HG02870 (cell line): ENCODE results near the gene SMYD4.
"Not testable (repeated sequence)": the region's sequence is repeated elsewhere in the genome, so short reads cannot be mapped to it uniquely, and the experiment has no call there.

Experiments used
- ATAC-seq: cut with Tn5 transposase; IDR thresholded peaks from one replicate; pipeline ENCODE4 v1.9.1; 2021; ENCODE audit warnings: mild to moderate bottlenecking, moderate library complexity; ENCODE audit not compliant: unreplicated experiment

Gene SMYD4

DNA sequence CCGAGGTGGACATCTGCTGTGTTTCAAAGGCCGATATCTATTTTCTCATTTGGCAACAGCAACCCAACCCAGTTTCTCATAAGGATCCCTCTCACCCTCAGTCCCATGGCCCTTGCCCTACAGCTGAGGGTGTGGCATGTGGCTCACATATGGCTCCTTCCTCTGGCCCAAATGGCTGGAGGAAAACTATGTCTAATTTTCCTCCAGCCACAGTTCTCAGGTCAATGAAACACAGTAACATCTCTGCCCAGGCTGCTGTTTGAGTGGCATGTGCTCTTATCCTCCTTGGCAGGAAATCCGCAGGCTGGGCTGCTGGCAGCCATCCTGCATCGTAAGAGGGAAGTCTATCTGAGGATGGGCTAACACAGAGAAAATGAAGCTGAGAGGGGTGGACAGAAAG lies 43.8 kb downstream of the SMYD4 start:
- ATAC-seq = no peak

DNA sequence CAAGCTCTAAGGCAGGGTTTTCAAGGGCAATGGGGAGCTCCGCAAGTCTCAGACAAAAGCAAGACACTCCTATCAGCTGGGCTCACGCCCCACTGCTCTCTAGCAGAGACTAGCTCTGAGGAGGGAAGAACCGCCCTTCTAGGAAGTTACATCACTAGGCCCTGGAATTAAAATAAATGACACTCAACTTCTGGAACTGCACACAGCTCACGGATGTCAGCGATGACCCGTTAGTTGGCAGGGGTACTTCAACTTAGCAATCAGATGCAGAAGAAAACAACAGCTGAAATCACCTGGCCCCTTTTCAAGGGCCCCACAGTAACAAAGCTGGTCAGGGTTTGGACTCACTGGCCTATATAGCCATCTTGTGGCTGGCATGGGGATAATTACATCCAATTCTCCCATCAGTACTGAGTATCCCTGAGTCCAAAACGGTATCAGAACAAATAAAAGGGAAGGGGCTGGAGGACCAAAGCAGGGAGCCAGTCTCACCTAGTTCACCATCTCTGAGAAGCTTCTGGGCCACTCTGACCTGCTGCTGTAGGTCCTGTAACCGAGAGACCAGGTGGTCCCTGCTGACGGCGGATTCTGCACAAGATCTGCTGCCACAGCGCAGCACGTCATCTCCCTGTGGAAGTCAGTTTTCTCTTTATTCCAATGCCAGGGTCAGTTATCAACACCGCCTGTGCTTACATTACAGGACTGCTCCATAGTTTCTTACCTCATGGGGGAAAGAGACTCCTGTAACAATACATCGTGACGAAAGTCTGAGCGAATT lies 45.7 kb downstream of the SMYD4 start:
- no peak for ATAC-seq

DNA sequence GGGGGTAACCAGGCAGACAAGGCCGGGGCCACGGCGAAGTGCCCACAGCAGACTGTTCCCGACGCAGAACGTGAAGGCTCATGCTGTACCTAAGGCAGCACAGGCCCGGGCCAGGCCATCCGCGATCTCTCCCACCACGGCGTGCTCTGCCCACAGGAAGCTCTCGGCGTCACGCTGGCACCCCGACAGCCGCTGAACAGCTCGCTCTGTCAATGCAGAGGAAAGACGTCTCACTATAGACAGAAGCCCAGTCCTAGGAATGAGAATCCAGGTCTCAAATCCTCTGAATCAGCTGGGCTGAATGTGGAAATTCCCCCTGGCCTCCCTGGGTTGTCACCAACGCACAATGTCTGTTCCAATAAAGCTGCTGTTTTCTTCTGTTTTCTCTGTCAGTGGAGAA lies 46.4 kb downstream of the SMYD4 start:
- ATAC-seq = no peak

DNA sequence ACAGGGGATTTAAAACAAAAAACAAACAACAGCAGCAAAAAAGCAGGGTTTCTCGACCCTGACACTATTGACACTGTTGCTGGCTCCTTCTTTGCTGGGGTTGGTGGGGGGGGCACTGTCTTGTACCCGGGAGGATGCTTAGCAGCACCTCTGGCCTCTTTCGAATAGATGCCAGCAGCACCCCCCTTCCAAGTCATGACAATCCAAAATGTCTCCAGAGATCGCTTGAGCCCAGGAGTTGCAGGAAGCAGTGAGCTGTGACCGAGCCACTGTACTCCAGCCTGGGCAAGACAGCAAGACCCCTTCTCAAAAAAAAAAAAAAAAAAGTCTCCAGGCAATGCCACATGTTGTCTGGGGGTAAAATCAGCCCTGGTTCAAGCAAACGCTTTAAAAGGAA lies 47.5 kb downstream of the SMYD4 start:
- ATAC-seq = no peak

DNA sequence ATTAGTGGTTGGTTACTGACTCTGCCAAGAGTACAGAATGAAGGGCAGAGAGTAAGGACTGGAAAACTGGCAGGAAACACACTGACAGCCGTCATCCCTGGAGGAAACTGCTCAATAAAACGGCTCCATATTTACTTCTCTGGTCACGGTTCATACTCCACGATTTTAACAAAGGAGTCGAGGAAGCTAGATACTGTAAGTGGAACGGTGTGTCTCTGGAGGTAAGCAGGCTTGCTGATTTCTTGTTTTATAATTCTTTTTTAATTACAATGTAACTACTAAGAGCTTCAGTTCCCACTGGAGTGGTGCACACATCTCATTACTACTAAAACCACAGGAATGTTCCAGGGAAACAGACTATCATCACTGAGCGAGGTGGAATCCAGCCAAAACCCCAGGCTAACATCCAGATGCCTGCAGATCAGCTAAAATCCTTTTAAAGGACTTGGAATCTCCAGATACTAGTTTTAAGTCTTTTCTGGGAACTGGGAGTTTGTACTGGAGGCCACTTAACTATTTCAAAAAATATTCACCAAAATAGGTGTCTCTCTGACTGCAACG lies 50.1 kb downstream of the SMYD4 start:
- no peak for ATAC-seq

DNA sequence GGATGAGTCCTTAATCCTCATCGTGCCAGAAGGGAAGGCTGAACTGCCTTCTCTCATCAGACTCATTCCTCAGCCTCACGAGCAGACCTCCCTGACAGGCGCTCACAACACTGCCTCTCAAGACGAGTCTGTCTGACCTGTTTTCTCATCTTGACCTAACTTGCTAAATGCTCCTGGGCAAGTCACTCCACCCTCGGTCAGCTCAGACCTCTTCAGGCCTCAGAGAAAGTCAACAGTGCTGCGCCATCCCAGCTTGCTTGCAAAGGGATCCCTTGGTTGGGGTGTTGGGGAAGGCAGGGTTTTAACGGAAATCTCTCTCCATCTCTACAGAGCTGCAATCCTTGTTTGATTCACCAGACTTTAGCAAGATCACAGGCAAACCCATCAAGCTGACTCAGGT lies 52.8 kb downstream of the SMYD4 start:
- ATAC-seq = no peak

DNA sequence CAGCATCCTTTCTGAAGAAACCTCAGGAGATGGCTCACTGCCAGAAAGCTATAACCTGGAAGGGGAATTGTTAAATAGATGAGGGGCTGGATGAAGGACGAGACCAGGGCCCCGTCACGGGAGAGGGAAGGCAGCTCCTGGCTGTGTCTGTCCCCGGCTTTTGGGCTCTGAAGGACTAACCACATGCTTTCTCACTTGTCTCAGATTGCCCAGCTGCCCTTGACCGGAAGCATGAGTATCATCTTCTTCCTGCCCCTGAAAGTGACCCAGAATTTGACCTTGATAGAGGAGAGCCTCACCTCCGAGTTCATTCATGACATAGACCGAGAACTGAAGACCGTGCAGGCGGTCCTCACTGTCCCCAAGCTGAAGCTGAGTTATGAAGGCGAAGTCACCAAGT lies 53.4 kb downstream of the SMYD4 start:
- ATAC-seq = no peak

DNA sequence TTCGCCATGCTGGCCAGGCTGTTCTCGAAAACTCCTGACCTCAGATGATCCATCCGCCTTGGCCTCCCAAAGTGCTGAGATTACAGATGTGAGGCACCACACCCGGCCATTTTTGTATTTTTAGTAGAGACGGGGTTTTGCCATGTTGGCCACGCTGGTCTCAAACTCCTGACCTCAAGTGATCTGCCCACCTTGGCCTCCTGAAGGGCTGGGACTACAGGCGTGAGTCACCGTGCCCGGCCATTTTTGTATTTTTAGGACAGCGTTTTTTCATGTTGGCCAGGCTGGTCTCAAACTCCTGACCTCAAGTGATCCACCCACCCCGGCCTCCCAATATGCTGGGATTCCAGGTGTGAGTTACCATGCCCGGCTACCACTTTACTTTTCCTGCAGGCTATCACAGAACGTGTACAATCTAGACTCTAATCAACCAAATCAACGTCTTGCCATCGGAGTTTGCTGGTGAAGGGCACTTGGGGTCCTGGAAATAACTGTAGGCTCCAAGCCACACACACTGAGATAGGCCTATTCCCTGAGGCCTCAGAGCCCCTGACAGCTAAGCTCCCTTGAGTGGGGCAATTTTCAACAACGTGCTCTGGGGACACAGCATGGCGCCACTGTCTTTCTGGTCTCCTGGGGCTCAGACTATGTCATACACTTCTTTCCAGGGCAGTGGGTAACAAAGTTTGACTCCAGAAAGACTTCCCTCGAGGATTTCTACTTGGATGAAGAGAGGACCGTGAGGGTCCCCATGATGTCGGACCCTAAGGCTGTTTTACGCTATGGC lies 55.1 kb downstream of the SMYD4 start:
- ATAC-seq = no peak

DNA sequence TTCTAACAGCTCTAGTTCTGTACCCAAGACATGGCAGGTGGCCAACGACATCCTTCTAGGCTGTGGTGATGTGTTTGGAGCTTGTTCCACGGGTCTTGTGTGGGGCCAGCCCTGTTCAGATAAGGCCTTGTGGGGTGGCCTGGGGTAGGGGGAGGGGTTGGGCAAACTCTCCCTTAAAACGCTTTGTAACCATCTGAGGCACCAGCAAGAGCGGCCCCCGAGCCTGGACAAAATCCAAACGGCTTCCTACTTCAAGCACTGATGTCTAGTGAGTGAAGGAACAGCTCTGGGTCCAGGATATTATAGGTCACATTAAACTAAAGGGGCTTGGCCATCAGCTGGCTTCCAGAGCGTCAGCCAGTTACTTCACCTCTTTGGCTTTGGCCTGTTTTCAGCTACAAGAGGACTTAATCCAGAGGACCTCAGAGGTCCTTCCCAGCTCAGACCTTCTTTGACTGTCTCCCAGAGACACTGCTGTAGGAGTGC lies 56.0 kb downstream of the SMYD4 start:
- ATAC-seq = no peak

DNA sequence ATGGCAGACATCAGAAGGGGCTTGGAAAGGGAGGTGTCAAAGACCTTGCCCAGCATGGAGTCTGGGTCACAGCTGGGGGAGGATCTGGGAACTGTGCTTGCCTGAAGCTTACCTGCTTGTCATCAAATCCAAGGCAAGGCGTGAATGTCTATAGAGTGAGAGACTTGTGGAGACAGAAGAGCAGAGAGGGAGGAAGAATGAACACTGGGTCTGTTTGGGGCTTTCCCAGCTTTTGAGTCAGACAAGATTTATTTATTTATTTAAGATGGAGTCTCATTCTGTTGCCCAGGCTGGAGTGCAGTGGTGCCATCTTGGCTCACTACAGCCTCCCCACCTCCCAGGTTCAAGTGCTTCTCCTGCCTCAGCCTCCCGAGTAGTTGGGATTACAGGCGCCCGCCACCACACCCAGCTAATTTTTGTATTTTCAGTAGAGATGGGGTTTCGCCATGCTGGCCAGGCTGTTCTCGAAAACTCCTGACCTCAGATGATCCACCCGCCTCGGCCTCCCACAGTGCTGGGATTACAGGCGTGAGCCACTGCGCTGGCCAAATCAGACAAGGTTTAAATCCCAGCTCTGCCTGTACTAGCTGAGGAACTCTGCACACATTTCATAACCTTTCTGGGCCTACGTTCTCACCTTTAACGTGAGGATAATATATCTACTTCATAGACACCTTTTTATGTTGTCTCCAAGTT lies 56.6 kb downstream of the SMYD4 start:
- not testable (repeated sequence) for ATAC-seq

DNA sequence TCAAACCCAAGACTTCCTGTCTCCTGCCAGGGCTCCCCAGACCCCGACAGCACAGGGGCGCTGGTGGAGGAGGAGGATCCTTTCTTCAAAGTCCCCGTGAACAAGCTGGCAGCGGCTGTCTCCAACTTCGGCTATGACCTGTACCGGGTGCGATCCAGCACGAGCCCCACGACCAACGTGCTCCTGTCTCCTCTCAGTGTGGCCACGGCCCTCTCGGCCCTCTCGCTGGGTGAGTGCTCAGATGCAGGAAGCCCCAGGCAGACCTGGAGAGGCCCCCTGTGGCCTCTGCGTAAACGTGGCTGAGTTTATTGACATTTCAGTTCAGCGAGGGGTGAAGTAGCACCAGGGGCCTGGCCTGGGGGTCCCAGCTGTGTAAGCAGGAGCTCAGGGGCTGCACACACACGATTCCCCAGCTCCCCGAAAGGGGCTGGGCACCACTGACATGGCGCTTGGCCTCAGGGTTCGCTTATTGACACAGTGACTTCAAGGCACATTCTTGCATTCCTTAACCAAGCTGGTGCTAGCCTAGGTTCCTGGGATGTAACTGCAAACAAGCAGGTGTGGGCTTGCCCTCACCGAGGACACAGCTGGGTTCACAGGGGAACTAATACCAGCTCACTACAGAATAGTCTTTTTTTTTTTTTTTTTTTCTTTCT lies 59.8 kb downstream of the SMYD4 start:
- ATAC-seq = no peak

DNA sequence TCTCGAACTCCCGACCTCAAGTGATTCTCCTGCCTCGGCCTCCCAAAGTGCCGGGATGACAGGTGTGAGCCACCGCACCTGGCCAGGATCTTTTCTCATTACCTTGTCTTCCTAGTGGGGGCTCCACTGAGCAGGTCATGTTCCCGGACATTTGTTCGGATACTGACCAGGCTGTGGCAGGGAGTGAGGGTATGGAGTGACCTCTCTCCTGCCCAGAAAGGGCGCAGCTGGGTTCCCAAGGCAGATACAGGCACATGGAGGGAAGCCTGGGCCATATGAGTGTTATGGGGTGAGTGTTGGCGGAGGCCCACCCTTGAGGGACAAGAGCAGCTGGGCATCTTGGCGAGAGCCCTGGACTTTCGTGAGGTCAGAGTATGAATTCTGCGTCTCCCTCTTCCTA lies 62.3 kb downstream of the SMYD4 start:
- no peak for ATAC-seq

DNA sequence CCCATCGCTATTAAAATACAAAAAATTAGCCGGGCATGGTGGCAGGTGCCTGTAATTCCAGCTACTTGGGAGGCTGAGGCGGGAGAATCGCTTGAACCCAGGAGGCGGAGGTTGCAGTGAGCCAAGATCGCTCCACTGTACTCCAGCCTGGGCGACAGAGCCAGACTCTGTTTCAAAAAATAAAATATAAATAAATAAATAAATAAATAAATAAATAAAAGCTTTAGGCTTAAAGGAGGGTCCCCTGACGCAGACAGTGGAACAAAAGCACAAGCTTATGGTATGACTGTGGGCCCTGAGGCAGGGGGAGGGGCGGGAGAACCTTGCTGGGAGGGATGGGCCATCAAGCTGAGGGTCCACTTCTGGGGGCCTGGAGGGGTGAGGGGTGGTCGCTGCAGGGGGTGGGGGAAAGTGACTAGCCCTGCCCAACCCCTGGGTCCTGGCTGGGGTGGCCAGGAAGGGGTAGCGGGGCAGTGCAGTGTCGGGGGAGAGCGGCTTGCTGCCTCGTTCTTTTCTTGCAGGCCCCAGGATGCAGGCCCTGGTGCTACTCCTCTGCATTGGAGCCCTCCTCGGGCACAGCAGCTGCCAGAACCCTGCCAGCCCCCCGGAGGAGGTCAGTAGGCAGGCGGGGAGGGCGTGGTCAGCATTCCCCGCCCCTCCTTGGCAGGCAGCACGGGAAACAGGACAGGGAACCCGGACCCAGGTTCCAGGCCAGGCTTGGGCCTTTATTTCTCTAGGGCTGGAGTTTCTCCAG lies 63.1 kb downstream of the SMYD4 start:
- ATAC-seq = no peak

DNA sequence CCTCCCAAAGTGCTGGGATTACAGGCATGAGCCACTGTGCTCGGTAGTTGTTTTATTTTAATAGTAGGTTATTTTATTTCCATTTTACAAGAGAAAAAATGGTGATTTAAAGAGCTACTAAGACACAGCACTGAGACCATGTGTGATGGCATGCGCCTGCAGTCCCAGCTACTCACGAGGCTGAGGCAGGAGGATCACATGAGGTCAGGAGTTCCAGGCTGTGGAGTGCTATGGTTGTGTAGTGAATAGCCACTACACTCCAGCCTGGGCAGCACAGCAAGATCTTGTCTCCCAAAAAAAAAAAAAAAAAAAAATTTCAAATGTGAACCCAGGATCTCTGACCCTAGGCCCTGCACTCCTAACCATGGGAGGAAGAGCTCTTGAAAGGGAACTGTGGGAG lies 64.1 kb downstream of the SMYD4 start:
- no peak for ATAC-seq

DNA sequence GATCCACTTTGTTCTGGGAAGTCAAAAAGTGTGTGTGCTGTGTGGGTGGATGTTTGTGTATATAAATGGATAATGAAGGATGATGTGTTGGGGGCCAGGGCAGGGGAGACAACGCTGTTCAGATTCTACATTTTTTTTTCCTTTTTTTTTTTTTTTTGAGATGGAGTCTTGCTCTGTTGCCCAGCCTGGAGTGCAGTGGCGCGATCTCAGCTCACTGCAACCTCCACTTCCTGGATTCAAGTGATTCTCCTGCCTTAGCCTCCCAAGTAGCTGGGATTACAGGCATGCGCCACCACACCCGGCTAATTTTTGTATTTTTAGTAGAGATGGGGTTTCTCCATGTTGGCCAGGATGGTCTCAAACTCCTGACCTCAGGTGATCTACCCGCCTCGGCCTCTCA lies 65.0 kb downstream of the SMYD4 start:
- ATAC-seq = not testable (repeated sequence)

DNA sequence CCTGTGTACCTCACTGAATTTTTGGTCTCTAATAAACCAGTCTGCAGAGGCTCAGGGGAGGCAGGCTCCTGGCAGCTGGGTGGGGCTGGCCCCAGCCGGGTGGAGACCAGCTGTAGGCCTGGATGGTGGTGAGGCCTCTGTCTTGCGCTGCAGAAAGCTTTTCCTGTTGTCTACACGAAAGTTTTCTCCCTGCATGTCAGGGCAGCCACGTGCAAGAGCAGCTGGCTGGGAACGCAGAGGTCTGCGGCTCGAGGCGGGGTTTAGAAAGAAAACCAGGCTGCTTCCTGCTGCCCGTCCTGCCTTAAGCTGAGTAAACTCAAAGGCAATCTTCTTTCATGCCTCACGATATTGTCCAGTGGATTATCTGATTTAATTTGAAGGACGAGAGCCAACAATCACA lies 65.4 kb downstream of the SMYD4 start:
- no peak for ATAC-seq

DNA sequence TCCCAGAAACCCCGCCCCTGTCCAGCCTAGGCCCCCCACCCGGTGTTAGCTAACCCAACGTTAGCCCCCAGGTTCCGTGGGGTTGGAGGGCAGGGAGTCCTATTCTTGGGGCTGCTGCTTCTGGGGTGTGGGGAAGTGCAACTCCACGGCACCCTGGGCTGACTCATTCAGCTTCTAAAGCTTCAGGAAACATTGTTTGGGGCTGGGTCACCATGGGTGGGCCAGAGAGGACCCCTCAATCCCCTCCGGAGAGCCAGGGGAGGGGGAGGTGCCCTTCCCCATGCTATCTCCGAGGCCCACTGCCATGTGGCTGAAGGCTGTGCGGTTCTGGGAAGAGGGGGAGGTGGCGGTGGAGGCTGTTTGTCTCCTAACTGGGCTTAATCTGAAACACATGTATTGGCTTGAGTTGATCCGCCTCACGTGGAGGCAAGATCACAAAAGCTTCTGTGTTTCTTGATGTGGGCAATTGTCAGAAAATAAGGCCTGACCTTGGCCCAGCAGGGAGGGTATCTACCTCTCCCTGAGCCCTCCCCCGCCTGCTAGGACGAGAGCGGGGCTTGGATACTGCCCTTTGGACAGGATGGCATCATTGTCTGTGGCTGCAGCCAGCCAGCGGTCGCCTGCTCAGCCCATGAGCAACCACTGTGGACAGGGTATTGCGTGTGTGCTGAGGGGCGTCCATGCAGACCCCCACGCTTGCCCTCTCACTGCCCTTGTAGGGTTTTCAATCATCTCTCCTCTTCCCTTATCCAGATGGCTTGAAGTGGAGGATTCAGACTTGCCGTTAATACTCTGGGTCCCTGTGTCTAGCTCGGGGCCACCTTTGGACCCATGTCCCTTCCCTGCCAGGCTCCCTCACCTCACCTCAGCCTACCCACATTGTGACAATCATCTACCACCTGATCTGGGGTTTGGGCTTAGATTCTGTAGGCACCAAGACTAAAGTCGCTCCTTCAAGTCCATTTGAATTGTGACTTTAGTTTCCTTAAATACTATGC lies 66.5 kb downstream of the SMYD4 start:
- no peak for ATAC-seq

DNA sequence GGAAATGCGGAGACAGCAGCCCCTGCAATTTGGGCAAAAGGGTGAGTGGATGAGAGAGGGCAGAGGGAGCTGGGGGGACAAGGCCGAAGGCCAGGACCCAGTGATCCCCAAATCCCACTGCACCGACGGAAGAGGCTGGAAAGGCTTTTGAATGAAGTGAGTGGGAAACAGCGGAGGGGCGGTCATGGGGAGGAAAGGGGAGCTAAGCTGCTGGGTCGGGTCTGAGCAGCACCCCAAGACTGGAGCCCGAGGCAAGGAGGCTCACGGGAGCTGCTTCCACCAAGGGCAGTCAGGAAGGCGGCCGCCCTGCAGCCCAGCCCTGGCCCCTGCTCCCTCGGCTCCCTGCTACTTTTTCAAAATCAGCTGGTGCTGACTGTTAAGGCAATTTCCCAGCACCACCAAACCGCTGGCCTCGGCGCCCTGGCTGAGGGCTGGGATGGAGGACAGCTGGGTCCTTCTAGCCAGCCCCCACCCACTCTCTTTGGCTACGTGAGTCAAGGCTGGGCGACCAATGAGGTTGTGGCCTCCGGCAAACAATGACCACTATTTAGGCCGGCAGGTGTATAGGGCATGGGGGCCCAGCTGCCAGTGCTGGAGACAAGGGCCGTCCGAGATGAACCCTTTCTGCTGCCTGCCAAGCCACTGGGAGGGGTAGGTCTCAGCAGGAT lies 67.3 kb downstream of the SMYD4 start:
- no peak for ATAC-seq
